GM23248 (cell line): ENCODE results near the gene BCL6. TPM values are rescaled to one million over a fixed set of nuclear protein-coding genes. Genes with fewer than 3 reads are reported as not detected.

Experiments
- DNase-seq: peaks from one replicate; pipeline ENCODE4 v3.0.0-alpha.2; 2015
- H2AFZ ChIP-seq: fragments of 200-600 bp; sonication (generic); 2 replicates; pipeline ENCODE4 v1.6.1; 2016; ENCODE audit warnings: antibody characterized with exemption
- H3F3A ChIP-seq: fragments of 200-600 bp; sonication (generic); 2 replicates; pipeline ENCODE4 v1.6.1; 2016; ENCODE audit warnings: mild to moderate bottlenecking, antibody characterized with exemption, mixed run types; ENCODE audit not compliant: insufficient read depth
- H3K27ac ChIP-seq: fragments of 200-600 bp; sonication (generic); 2 replicates; pipeline ENCODE4 v1.5.1; 2016; ENCODE audit warnings: mild to moderate bottlenecking
- H3K27me3 ChIP-seq: fragments of 200-600 bp; sonication (generic); replicated peaks from 2 replicates; pipeline ENCODE4 v1.6.1; 2016; ENCODE audit warnings: mild to moderate bottlenecking; ENCODE audit not compliant: insufficient read depth
- H3K36me3 ChIP-seq: fragments of 200-600 bp; sonication (generic); 2 replicates; pipeline ENCODE4 v1.6.1; 2016; ENCODE audit warnings: low read depth, mild to moderate bottlenecking
- H3K4me1 ChIP-seq: fragments of 200-600 bp; sonication (generic); 2 replicates; pipeline ENCODE4 v1.6.1; 2016; ENCODE audit warnings: mild to moderate bottlenecking; ENCODE audit not compliant: insufficient read depth
- H3K4me2 ChIP-seq: fragments of 200-600 bp; sonication (generic); one replicate; pipeline ENCODE4 v1.6.1; 2016; ENCODE audit warnings: mild to moderate bottlenecking; ENCODE audit not compliant: unreplicated experiment
- H3K4me3 ChIP-seq: fragments of 200-600 bp; sonication (generic); 2 replicates; pipeline ENCODE4 v1.5.1; 2016; ENCODE audit warnings: mild to moderate bottlenecking
- H3K79me2 ChIP-seq: fragments of 200-600 bp; sonication (generic); 2 replicates; pipeline ENCODE4 v1.6.1; 2016; ENCODE audit warnings: mild to moderate bottlenecking; ENCODE audit not compliant: insufficient read depth
- H3K9ac ChIP-seq: fragments of 200-600 bp; sonication (generic); 2 replicates; pipeline ENCODE4 v1.6.1; 2016; ENCODE audit warnings: mild to moderate bottlenecking
- H3K9me2 ChIP-seq: fragments of 200-600 bp; sonication (generic); 2 replicates; pipeline ENCODE4 v1.6.1; 2016; ENCODE audit warnings: mixed run types, mild to moderate bottlenecking, moderate library complexity; ENCODE audit not compliant: insufficient read depth
- H3K9me3 ChIP-seq: fragments of 200-600 bp; sonication (generic); one replicate; pipeline ENCODE4 v1.6.1; 2017; ENCODE audit warnings: low read depth
- H4K20me1 ChIP-seq: fragments of 200-600 bp; sonication (generic); 2 replicates; pipeline ENCODE4 v1.6.0; 2016; ENCODE audit not compliant: insufficient read depth
- EZH2 ChIP-seq: fragments of 200-600 bp; sonication (generic); IDR thresholded peaks from 2 replicates; pipeline ENCODE4 v1.6.1; 2018; ENCODE audit warnings: antibody characterized with exemption, mild to moderate bottlenecking; ENCODE audit not compliant: insufficient read depth, poor library complexity, severe bottlenecking
- EZH2phosphoT487 ChIP-seq: fragments of 200-600 bp; sonication (generic); IDR thresholded peaks from 2 replicates; pipeline ENCODE4 v1.6.1; 2018; ENCODE audit warnings: antibody characterized with exemption, moderate library complexity, mild to moderate bottlenecking, low read depth; ENCODE audit not compliant: insufficient read depth
- WGBS, 2 experiments: methylation state at CpG; one replicate each; pipeline ENCODE4 v1.1.6; 2015 to 2017; ENCODE audit warnings: low lambda C conversion rate in 2 of 2, low coverage in 1 of 2; ENCODE audit errors: missing lambda C conversion rate in 2 of 2; 5-methylcytosine and 5-hydroxymethylcytosine counted together
- in situ Hi-C: fragments of 300-500 bp; cut with MboI; formaldehyde crosslinking; loops from 2 replicates; pipeline ENCODE4 v1.15.0; 2020
- polyA plus RNA-seq: library from polyadenylated mRNA; unstranded; fragments of >200 nt; fragmentation: Nextera tagmentation; extraction: Ambion mirVana; gene quantifications from 2 replicates; pipeline ENCODE4 v1.2.1, GENCODE V29; 2016
- total RNA-seq: library from RNA; depleted of rRNA; stranded (reverse); fragments of >200 nt; shearing (Covaris generic); gene quantifications from 2 replicates; pipeline ENCODE4 v1.2.3, GENCODE V29; 2014

The BCL6 gene
- total and polyA plus RNA-seq, 2 experiments from 2014 or later = 8.7 to 32.3 TPM

- in situ Hi-C loops = loop anchor here (25.0 kb wide), 1 partner anchor 195 kb away; no protein-coding TSS in a partner anchor
- Histone ChIP-seq H3K27ac (peak overlapping the region; percentile 88), H3K79me2 (no peaks in the 10 kb centered on the region), H3K9me3 (no peaks in the 10 kb centered on the region), H3K9me2 (no peaks in the 10 kb centered on the region), H3K9ac (peak overlapping the region; percentile 43), H3K4me2 (peak overlapping the region; percentile 47), H3K36me3 (no peaks in the 10 kb centered on the region), H3K4me3 (peak overlapping the region; percentile 9), H3K27me3 (no peaks in the 10 kb centered on the region), H2AFZ (peak overlapping the region; percentile 39; the same call in 1 of the 2 replicates), H3F3A (peaks cover 32% of the 10 kb centered on the region), H3K4me1 (peaks cover 27% of the 10 kb centered on the region), H4K20me1 (no peaks in the 10 kb centered on the region)
- 0% methylated on average over 3 of the region's 3 CpGs for WGBS, 2 experiments
- DNase-seq = peak; percentile 94
- TF ChIP-seq EZH2 (no peak), EZH2phosphoT487 (no peak)
These were observed 22.2 kb upstream of the BCL6 start for GRCh38 chr3:187767266-187768012.

GRCh38 chr3:187765342-187765741 is 20.1 kb upstream of the BCL6 start:
- Histone ChIP-seq H3K4me1 (peaks cover 27% of the 10 kb centered on the region), H3K4me3 (no peak overlapping the region), H3K79me2 (no peaks in the 10 kb centered on the region), H3K4me2 (no peak overlapping the region), H2AFZ (no peak overlapping the region), H3K9me2 (no peaks in the 10 kb centered on the region), H3K27ac (no peak overlapping the region), H3K9me3 (no peaks in the 10 kb centered on the region), H4K20me1 (no peaks in the 10 kb centered on the region), H3K9ac (no peak overlapping the region), H3F3A (peaks cover 32% of the 10 kb centered on the region), H3K36me3 (no peaks in the 10 kb centered on the region), H3K27me3 (no peaks in the 10 kb centered on the region)
- no peak for TF ChIP-seq EZH2
- no peak for TF ChIP-seq EZH2phosphoT487
- 98 to 100% methylated on average over 2 of the region's 2 CpGs for WGBS, 2 experiments
- DNase-seq = peak; percentile 47
- in situ Hi-C loops = loop anchor here (25.0 kb wide), 1 partner anchor 197 kb away; no protein-coding TSS in a partner anchor

- H3K27ac ChIP-seq = no peak overlapping the region
- TF ChIP-seq EZH2 = no peak
- TF ChIP-seq EZH2phosphoT487 = no peak
- 83 to 84% methylated on average over 7 of the region's 7 CpGs for WGBS, 2 experiments
- H3K4me2 ChIP-seq = no peak overlapping the region
- DNase-seq = peak; percentile 25
- peaks cover 27% of the 10 kb centered on the region for H3K4me1 ChIP-seq
- no peaks in the 10 kb centered on the region for H3K9me2 ChIP-seq
- no peak overlapping the region for H3K9ac ChIP-seq
- no peak overlapping the region for H3K4me3 ChIP-seq
- no peaks in the 10 kb centered on the region for H3K9me3 ChIP-seq
- in situ Hi-C loops = loop anchor here (25.0 kb wide), 1 partner anchor 198 kb away; no protein-coding TSS in a partner anchor
- H4K20me1 ChIP-seq = no peaks in the 10 kb centered on the region
- H3K79me2 ChIP-seq = no peaks in the 10 kb centered on the region
- H2AFZ ChIP-seq = no peak overlapping the region
- H3K36me3 ChIP-seq = no peaks in the 10 kb centered on the region
- H3K27me3 ChIP-seq = no peaks in the 10 kb centered on the region
- peaks cover 30% of the 10 kb centered on the region for H3F3A ChIP-seq
These were observed 18.8 kb upstream of the BCL6 start for GRCh38 chr3:187763850-187764648.

GRCh38 chr3:187762792-187763191 is 17.5 kb upstream of the BCL6 start:
- H3K9me3 ChIP-seq = no peaks in the 10 kb centered on the region
- in situ Hi-C loops = loop anchor here (25.0 kb wide), 1 partner anchor 200 kb away; no protein-coding TSS in a partner anchor
- peaks cover 18% of the 10 kb centered on the region for H3F3A ChIP-seq
- no peak overlapping the region for H3K9ac ChIP-seq
- no peaks in the 10 kb centered on the region for H3K27me3 ChIP-seq
- H3K4me2 ChIP-seq = no peak overlapping the region
- H3K27ac ChIP-seq = no peak overlapping the region
- H3K4me1 ChIP-seq = peaks cover 21% of the 10 kb centered on the region
- no peak for TF ChIP-seq EZH2
- WGBS, 2 experiments = 88 to 94% methylated on average over 2 of the region's 2 CpGs
- no peaks in the 10 kb centered on the region for H4K20me1 ChIP-seq
- DNase-seq = no peak
- no peaks in the 10 kb centered on the region for H3K36me3 ChIP-seq
- H3K9me2 ChIP-seq = no peaks in the 10 kb centered on the region
- no peak overlapping the region for H2AFZ ChIP-seq
- H3K79me2 ChIP-seq = no peaks in the 10 kb centered on the region
- H3K4me3 ChIP-seq = no peak overlapping the region
